BLaER1 treated with 17β-estradiol and CSF1 and Interleukin-3, amounts not matched to agents 10 nM and 100 nM (cell line): ENCODE results near the gene DPH6.

Experiments
- H3K27ac ChIP-seq, 11 experiments: shearing (Covaris generic); formaldehyde crosslinking; 2 replicates each; pipeline ENCODE4 v1.8.1; 2022
- H3K27me3 ChIP-seq, 11 experiments: shearing (Covaris generic); formaldehyde crosslinking; 2 replicates each; pipeline ENCODE4 v1.8.1; 2022
- H3K36me3 ChIP-seq, 11 experiments: shearing (Covaris generic); formaldehyde crosslinking; 2 replicates each; pipeline ENCODE4 v1.8.1; 2022
- H3K4me1 ChIP-seq, 10 experiments: shearing (Covaris generic); formaldehyde crosslinking; 2 replicates each; pipeline ENCODE4 v1.8.1; 2022
- H3K4me2 ChIP-seq, 11 experiments: shearing (Covaris generic); formaldehyde crosslinking; 2 replicates each; pipeline ENCODE4 v1.8.1; 2022
- H3K4me3 ChIP-seq, 10 experiments: shearing (Covaris generic); formaldehyde crosslinking; 2 replicates each; pipeline ENCODE4 v1.8.1; 2022
- H3K9ac ChIP-seq, 11 experiments: shearing (Covaris generic); formaldehyde crosslinking; 2 replicates each; pipeline ENCODE4 v1.8.1; 2022
- H3K9me3 ChIP-seq, 11 experiments: shearing (Covaris generic); formaldehyde crosslinking; replicated peaks in 1 of 11; 2 replicates each; pipeline ENCODE4 v1.8.1; 2022
- H4K20me1 ChIP-seq, 11 experiments: shearing (Covaris generic); formaldehyde crosslinking; 2 replicates each; pipeline ENCODE4 v1.8.1; 2022
- Cebpa-rat ChIP-seq, 11 experiments: shearing (Covaris generic); IDR thresholded peaks; 2 replicates each; pipeline ENCODE4 v1.8.1; 2022

Gene DPH6

DNA sequence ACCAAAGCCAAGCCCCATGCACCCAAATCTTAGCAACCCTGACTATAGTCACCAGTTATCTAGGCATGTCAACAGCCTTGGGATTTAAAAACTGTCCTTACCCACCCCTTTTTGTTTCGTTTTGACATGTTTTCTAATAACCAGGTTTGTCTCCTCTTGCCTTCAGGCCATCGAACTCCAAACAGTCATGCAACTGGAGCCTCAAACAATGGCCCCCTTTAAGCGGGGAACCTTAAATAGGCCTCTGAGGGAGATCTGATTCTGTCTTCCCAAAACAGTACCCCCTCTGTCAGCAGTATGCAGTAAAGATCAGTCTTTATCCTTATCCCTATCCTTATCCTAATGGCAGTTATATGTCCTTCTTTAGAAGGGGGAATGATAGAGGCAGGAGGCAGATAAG is 105.7 kb downstream of the DPH6 start:
- Histone ChIP-seq H3K36me3 (peaks cover 0 to 9% (median 7%) of the 10 kb centered on the region in 11 experiments; a peak in 10 of 22 replicates), H3K9ac (no peak overlapping the region), H3K4me1 (no peaks in the 10 kb centered on the region), H4K20me1 (no peaks in the 10 kb centered on the region), H3K4me2 (no peak overlapping the region), H3K27ac (no peak overlapping the region), H3K4me3 (no peak overlapping the region), H3K27me3 (no peaks in the 10 kb centered on the region), H3K9me3 (peaks cover 7 to 23% (median 10%) of the 10 kb centered on the region in 11 experiments)
- no peak for TF ChIP-seq Cebpa-rat (IDR thresholded peaks at IDR 0.05)

DNA sequence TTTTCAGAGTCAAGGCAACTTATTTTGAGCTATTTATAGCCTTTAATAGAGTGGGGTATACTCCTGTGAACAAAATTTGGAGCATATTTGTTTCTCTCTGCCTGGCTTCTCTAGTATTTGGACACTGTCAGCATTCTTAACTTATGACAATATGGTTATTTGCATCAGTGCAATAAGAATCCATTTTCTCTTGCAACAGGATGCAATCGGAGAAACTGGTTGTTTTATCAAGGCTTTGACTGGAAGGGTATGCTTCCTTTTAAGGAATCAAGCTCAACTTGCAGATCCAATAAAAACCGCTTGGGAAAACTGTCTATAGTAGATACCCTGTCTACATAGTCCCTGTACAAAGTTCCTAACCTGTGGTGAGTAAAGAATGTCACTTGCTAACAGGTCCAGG is 106.7 kb downstream of the DPH6 start:
- H3K27ac ChIP-seq = no peak overlapping the region
- H3K4me1 ChIP-seq = no peaks in the 10 kb centered on the region
- peaks cover 0 to 10% (median 7%) of the 10 kb centered on the region in 11 experiments; a peak in 10 of 22 replicates for H3K36me3 ChIP-seq
- H3K4me3 ChIP-seq = no peak overlapping the region
- H3K9ac ChIP-seq = no peak overlapping the region
- no peak overlapping the region for H3K4me2 ChIP-seq
- H3K9me3 ChIP-seq = peaks cover 10 to 31% (median 15%) of the 10 kb centered on the region in 11 experiments
- no peak for TF ChIP-seq Cebpa-rat (IDR thresholded peaks at IDR 0.05)
- H3K27me3 ChIP-seq = no peaks in the 10 kb centered on the region
- no peaks in the 10 kb centered on the region for H4K20me1 ChIP-seq

DNA sequence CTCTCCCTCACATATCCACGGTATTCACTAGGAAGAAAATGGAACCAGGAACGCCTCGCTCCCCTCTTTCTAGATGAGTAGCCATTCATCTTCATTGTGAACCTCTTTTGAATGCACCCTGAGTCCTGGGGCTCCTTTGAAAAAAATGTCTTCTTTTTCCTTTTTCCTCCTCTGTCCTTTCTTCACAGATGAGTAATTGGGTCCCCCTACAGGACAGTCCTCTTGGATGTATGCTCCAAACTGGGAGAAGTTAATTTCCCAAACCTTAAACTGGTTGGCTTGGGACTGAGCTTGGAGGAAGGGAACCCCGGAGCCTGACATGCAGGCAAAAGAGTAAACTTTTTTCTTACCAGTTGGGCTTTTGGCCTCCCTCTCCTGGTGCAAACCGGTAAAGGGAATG is 108.8 kb downstream of the DPH6 start:
- Histone ChIP-seq H3K9me3 (peaks cover 10 to 31% (median 15%) of the 10 kb centered on the region in 11 experiments), H3K36me3 (peaks cover 0 to 10% (median 7%) of the 10 kb centered on the region in 11 experiments; a peak in 10 of 22 replicates), H3K4me1 (no peaks in the 10 kb centered on the region), H3K27ac (no peak overlapping the region), H3K4me2 (no peak overlapping the region), H3K9ac (no peak overlapping the region), H3K4me3 (no peak overlapping the region), H3K27me3 (no peaks in the 10 kb centered on the region), H4K20me1 (no peaks in the 10 kb centered on the region)
- TF ChIP-seq Cebpa-rat (IDR thresholded peaks at IDR 0.05) = no peak

DNA sequence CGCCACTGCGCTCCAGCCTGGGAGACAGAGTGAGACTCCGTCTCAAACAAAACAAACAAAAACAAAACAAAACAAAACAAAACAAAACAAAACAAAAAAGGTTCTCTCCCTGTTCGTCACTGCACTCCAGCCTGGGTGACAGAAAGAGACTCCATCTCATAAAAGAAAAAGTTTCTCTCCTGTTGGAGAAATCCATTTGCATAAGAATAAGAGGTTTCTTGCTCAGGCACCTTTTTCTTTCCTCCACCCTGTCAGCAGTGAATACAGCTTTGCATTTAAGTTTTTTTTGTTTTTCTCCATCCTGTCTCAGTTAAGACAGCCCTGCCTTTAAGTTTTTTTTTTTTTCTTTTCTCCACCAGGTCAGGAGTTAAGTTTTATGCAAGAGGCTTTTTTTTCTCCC is 109.5 kb downstream of the DPH6 start:
- no peaks in the 10 kb centered on the region for H4K20me1 ChIP-seq
- no peak for TF ChIP-seq Cebpa-rat (IDR thresholded peaks at IDR 0.05)
- no peak overlapping the region for H3K27ac ChIP-seq
- H3K4me1 ChIP-seq = no peaks in the 10 kb centered on the region
- H3K27me3 ChIP-seq = no peaks in the 10 kb centered on the region
- H3K36me3 ChIP-seq = peaks cover 0 to 10% (median 7%) of the 10 kb centered on the region in 11 experiments; a peak in 10 of 22 replicates
- H3K4me3 ChIP-seq = no peak overlapping the region
- H3K9me3 ChIP-seq = peaks cover 10 to 31% (median 15%) of the 10 kb centered on the region in 11 experiments
- no peak overlapping the region for H3K9ac ChIP-seq
- H3K4me2 ChIP-seq = no peak overlapping the region

DNA sequence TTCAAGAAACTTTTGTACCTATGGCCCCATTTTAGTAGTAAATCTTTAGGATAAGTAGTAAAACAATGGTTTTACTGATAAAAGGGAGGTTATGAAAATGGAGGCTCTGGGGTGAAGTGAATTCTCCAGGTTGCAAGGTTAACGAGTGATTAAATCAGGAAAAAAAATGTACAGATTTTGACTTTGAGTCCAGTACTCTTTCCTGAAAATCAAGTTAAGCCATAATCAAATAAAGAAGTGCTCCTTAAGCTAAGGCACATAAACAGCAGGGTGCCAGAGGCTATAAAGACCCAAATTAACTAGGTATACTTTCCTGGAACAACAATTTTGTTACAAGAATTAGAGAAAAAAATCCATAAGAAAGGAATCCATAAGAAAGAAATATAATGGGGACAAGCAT is 114.7 kb downstream of the DPH6 start:
- Histone ChIP-seq H4K20me1 (no peaks in the 10 kb centered on the region; a peak in 1 of 22 replicates), H3K36me3 (peaks cover 0 to 10% (median 5%) of the 10 kb centered on the region in 11 experiments; a peak in 9 of 22 replicates), H3K4me1 (no peaks in the 10 kb centered on the region), H3K4me3 (no peak overlapping the region), H3K9me3 (peaks cover 10 to 18% (median 14%) of the 10 kb centered on the region in 11 experiments), H3K9ac (no peak overlapping the region), H3K27me3 (no peaks in the 10 kb centered on the region), H3K27ac (no peak overlapping the region), H3K4me2 (no peak overlapping the region)
- TF ChIP-seq Cebpa-rat (IDR thresholded peaks at IDR 0.05) = no peak

DNA sequence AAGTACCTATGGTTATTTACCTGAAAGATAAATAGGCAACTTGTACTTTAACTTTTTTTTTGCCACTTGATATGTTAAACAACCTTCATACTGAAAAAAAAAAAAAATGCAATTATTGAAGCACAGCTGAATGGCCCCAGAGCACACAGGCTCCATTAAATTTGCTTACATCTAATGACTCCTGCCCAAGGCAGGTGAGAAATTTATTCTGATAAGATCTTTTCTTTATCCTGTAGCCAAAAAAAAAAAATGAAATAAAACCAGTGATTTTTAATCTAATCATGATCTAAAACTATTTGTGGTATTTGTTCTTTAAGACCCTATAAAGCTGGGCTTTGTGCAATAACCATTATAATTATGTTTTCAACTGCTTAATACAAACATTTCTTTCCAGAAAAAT is 115.7 kb downstream of the DPH6 start:
- H3K27ac ChIP-seq = no peak overlapping the region
- H3K9ac ChIP-seq = no peak overlapping the region
- peaks cover 0 to 1% (median 0%) of the 10 kb centered on the region in 11 experiments; a peak in 5 of 22 replicates for H3K36me3 ChIP-seq
- H3K27me3 ChIP-seq = no peaks in the 10 kb centered on the region
- H3K4me3 ChIP-seq = no peak overlapping the region
- H3K9me3 ChIP-seq = peaks cover 2 to 9% (median 4%) of the 10 kb centered on the region in 11 experiments
- H3K4me2 ChIP-seq = no peak overlapping the region
- TF ChIP-seq Cebpa-rat (IDR thresholded peaks at IDR 0.05) = no peak
- H3K4me1 ChIP-seq = no peaks in the 10 kb centered on the region
- no peaks in the 10 kb centered on the region; a peak in 1 of 22 replicates for H4K20me1 ChIP-seq

DNA sequence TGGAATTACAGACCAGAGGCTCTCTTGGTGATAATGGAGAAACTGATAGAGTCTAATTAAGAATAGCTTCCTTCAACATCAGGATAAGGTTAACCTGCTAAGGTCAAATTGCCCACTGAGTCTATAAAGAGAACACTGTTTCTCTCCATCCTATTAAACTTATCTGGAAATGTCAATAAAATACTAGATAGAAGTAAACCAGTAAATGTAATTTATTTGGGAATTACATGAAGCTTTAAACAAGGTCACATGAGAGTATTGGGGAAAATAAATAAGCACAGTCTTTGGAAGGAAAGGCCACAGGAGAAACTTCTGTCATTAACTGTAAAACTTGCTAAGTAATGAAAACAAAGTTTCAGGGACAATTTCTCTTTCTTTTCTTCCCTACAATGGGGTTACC is 118.5 kb downstream of the DPH6 start:
- H3K4me2 ChIP-seq = no peak overlapping the region
- peaks cover 0 to 6% (median 0%) of the 10 kb centered on the region in 11 experiments; a peak in 2 of 22 replicates for H3K9me3 ChIP-seq
- TF ChIP-seq Cebpa-rat (IDR thresholded peaks at IDR 0.05) = no peak
- no peak overlapping the region for H3K9ac ChIP-seq
- H3K27me3 ChIP-seq = no peaks in the 10 kb centered on the region
- H4K20me1 ChIP-seq = no peaks in the 10 kb centered on the region; a peak in 1 of 22 replicates
- no peaks in the 10 kb centered on the region for H3K4me1 ChIP-seq
- no peak overlapping the region for H3K4me3 ChIP-seq
- no peaks in the 10 kb centered on the region for H3K36me3 ChIP-seq
- H3K27ac ChIP-seq = no peak overlapping the region

DNA sequence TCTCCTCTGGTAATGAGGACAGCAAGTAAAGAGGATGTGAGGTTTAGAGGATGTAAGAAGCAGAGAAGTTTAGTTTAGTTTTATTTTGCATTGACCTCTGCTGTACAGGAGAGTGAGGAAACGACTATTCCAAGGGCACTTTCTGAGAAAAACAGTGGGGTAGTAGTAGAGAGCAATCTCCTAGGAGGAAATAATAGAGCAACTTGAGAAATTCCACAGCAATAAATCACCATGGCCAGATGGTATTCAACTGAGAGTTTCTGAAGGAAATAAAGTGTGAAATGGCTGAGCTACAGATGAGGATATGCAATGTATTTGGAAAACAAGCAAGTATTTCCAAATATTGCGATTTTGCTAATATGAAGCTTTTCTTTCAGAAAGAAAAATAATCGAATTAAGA is 118.9 kb downstream of the DPH6 start:
- no peak for TF ChIP-seq Cebpa-rat (IDR thresholded peaks at IDR 0.05)
- no peaks in the 10 kb centered on the region for H3K27me3 ChIP-seq
- peaks cover 0 to 6% (median 0%) of the 10 kb centered on the region in 11 experiments; a peak in 2 of 22 replicates for H3K9me3 ChIP-seq
- H3K4me3 ChIP-seq = no peak overlapping the region
- no peak overlapping the region for H3K27ac ChIP-seq
- no peaks in the 10 kb centered on the region for H3K36me3 ChIP-seq
- H3K4me1 ChIP-seq = no peaks in the 10 kb centered on the region
- H4K20me1 ChIP-seq = no peaks in the 10 kb centered on the region; a peak in 1 of 22 replicates
- no peak overlapping the region for H3K4me2 ChIP-seq
- H3K9ac ChIP-seq = no peak overlapping the region

DNA sequence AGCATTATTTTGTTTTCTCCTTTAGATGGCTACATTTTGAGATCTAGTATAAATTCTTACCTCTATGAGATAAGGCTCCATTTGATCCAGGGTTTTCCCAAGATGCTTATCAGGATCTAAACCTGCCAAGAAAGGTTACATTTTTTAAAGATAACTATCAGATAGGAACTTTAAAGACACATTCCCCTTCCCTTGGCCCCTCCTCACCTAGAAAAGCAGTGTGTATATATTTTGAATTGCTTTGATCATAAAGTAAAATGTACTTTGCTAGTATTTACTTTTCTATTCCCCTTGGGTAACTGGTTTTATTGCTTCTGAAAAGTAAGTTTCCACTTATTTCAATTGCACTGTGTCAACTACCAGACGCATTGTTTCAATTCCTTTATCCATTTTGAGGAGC is 135.2 kb downstream of the DPH6 start:
- H3K36me3 ChIP-seq = no peaks in the 10 kb centered on the region
- H3K4me1 ChIP-seq = no peaks in the 10 kb centered on the region
- H3K9me3 ChIP-seq = no peaks in the 10 kb centered on the region
- no peak overlapping the region for H3K4me2 ChIP-seq
- H3K9ac ChIP-seq = no peak overlapping the region
- H3K4me3 ChIP-seq = no peak overlapping the region
- no peaks in the 10 kb centered on the region for H4K20me1 ChIP-seq
- H3K27me3 ChIP-seq = no peaks in the 10 kb centered on the region
- no peak overlapping the region for H3K27ac ChIP-seq
- no peak for TF ChIP-seq Cebpa-rat (IDR thresholded peaks at IDR 0.05)

DNA sequence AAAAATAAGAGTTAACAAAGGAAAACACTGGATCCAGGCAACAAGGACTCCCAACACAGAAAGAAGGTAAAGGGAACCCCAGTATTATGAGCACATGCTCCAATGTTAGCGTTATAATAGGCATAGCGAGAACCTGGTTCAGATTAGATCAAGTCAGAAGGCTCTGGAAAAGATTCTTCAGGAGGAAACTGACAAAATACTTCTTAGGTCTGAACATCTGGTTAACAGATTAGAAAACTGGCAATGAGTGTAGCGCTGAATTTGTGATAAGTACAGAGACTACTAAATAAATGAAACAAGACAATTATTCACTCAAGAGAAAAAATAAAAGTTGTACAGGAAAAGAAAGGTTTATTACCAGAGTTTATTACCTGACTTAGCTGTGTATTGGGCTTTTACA is 146.1 kb downstream of the DPH6 start:
- Histone ChIP-seq H3K4me3 (no peak overlapping the region), H3K27me3 (no peaks in the 10 kb centered on the region)
- no peak for TF ChIP-seq Cebpa-rat (IDR thresholded peaks at IDR 0.05)

More for the DNA sequence above, 146.1 kb downstream of the DPH6 start:
- Histone ChIP-seq H3K4me2 (no peak overlapping the region), H3K9ac (no peak overlapping the region), H3K27ac (no peak overlapping the region), H4K20me1 (no peaks in the 10 kb centered on the region), H3K36me3 (no peaks in the 10 kb centered on the region; a peak in 1 of 22 replicates), H3K9me3 (no peaks in the 10 kb centered on the region), H3K4me1 (peaks cover 0 to 1% (median 0%) of the 10 kb centered on the region in 10 experiments; a peak in 4 of 20 replicates)
